SK-N-SH (cell line): ENCODE data around the gene RAD21L1. TPM values are rescaled to one million over a fixed set of nuclear protein-coding genes. Genes with fewer than 3 reads are reported as not detected.

Source experiments
- CTCF ChIA-PET: fragments of 300-600, 350-600 bp; formaldehyde crosslinking; extraction: SDS; loops from one replicate; lab custom pipeline; 2021; lab: Yijun Ruan, JAX
- POLR2A ChIA-PET: fragments of 350-600 bp; sonication (Branson Sonifier 250); formaldehyde crosslinking; extraction: SDS; loops from one replicate; lab custom pipeline; 2020; ENCODE audit warnings: antibody characterized with exemption, inconsistent platforms; lab: Yijun Ruan, JAX
- DNase-seq: peaks from one replicate; pipeline ENCODE4 v3.0.0; 2012
- H2AFZ ChIP-seq: fragments of 200-600 bp; sonication (generic); 2 replicates; pipeline ENCODE4 v1.8.1; 2016; ENCODE audit warnings: antibody characterized with exemption, mild to moderate bottlenecking, low read depth
- H3F3A ChIP-seq: fragments of 200-600 bp; sonication (generic); replicated peaks from 2 replicates; pipeline ENCODE3; 2016; ENCODE audit warnings: antibody characterized with exemption, mild to moderate bottlenecking; ENCODE audit not compliant: insufficient read depth
- H3K27ac ChIP-seq, 2 experiments: fragments of 200-500 bp in 1 of 2; fragments of 200-600 bp in 1 of 2; sonication (Bioruptor generic) in 1 of 2; sonication (generic), shearing (Covaris generic) in 1 of 2; 2 replicates each; pipeline versions ENCODE4 v1.5.1 to v1.6.1; 2014 to 2016; ENCODE audit warnings: low read depth in 2 of 2, inconsistent platforms in 1 of 2, low read length in 1 of 2, mild to moderate bottlenecking in 1 of 2, mixed read lengths in 1 of 2
- H3K27me3 ChIP-seq: fragments of 200-600 bp; sonication (generic), shearing (Covaris generic); 2 replicates; pipeline ENCODE4 v1.6.1; 2016; ENCODE audit warnings: mixed run types; ENCODE audit not compliant: insufficient read depth
- H3K36me3 ChIP-seq, 2 experiments: fragments of 200-500 bp in 1 of 2; fragments of 200-600 bp in 1 of 2; sonication (Bioruptor generic) in 1 of 2; sonication (generic) in 1 of 2; replicated peaks in 1 of 2; 2 replicates each; pipeline versions ENCODE3 to v1.5.1; 2014 to 2016; ENCODE audit warnings: low read length in 1 of 2, mild to moderate bottlenecking in 1 of 2; ENCODE audit not compliant: insufficient read depth in 2 of 2, control insufficient read depth in 1 of 2
- H3K4me1 ChIP-seq, 2 experiments: fragments of 200-500 bp in 1 of 2; fragments of 200-600 bp in 1 of 2; sonication (Bioruptor generic) in 1 of 2; sonication (generic), shearing (Covaris generic) in 1 of 2; 2 replicates each; pipeline versions ENCODE4 v1.5.1 to v1.6.1; 2014 to 2016; ENCODE audit warnings: low read depth in 1 of 2, low read length in 1 of 2, mixed run types in 1 of 2; ENCODE audit not compliant: insufficient read depth in 2 of 2, control insufficient read depth in 1 of 2
- H3K4me2 ChIP-seq: fragments of 200-600 bp; sonication (generic), shearing (Covaris generic); 2 replicates; pipeline ENCODE4 v1.6.1; 2017; ENCODE audit warnings: mixed run types
- H3K4me3 ChIP-seq, 2 experiments: fragments of 200-500 bp in 1 of 2; fragments of 200-600 bp in 1 of 2; sonication (Bioruptor generic) in 1 of 2; sonication (generic), shearing (Covaris generic) in 1 of 2; 2 replicates each; pipeline versions ENCODE4 v1.5.1 to v1.8.1; 2014 to 2016; ENCODE audit warnings: low read depth in 2 of 2, inconsistent platforms in 1 of 2, low read length in 1 of 2, mild to moderate bottlenecking in 1 of 2, mixed read lengths in 1 of 2, moderate library complexity in 1 of 2
- H3K79me2 ChIP-seq: fragments of 200-600 bp; sonication (generic); 2 replicates; pipeline ENCODE4 v1.8.1; 2017; ENCODE audit warnings: mild to moderate bottlenecking; ENCODE audit not compliant: insufficient read depth
- H3K9ac ChIP-seq: fragments of 200-600 bp; sonication (generic); 2 replicates; pipeline ENCODE4 v1.6.1; 2017; ENCODE audit warnings: mixed run types
- H3K9me2 ChIP-seq: fragments of 200-600 bp; sonication (generic); 2 replicates; pipeline ENCODE4 v1.6.1; 2017; ENCODE audit warnings: mixed run types
- H3K9me3 ChIP-seq: fragments of 200-600 bp; sonication (generic); 2 replicates; pipeline ENCODE4 v1.6.1; 2017; ENCODE audit warnings: mixed run types, mild to moderate bottlenecking, moderate library complexity
- H4K20me1 ChIP-seq: fragments of 200-600 bp; sonication (generic); 2 replicates; pipeline ENCODE4 v1.6.1; 2017; ENCODE audit warnings: mild to moderate bottlenecking, mixed run types; ENCODE audit not compliant: insufficient read depth
- CHD2 ChIP-seq: fragments of 150-350 bp; IDR thresholded peaks from 2 replicates; pipeline ENCODE4 v1.6.1; 2018; ENCODE audit warnings: low read length; ENCODE audit not compliant: partially characterized antibody
- CTCF ChIP-seq: fragments of 200-600 bp; sonication (generic); IDR thresholded peaks from 2 replicates; pipeline ENCODE4 v1.6.1; 2017; ENCODE audit warnings: antibody characterized with exemption, mild to moderate bottlenecking, moderate library complexity
- EZH2phosphoT487 ChIP-seq: fragments of 200-600 bp; sonication (generic); IDR thresholded peaks from 2 replicates; pipeline ENCODE4 v1.6.1; 2017; ENCODE audit warnings: low read depth, mixed run types, mild to moderate bottlenecking, antibody characterized with exemption, moderate library complexity, borderline replicate concordance
- FOXJ3 ChIP-seq: sonication (generic); formaldehyde crosslinking; IDR thresholded peaks from 2 replicates; pipeline ENCODE4 v1.5.1; 2020; ENCODE audit warnings: mild to moderate bottlenecking, missing genetic modification reagents
- GATA2 ChIP-seq: sonication (generic); formaldehyde crosslinking; IDR thresholded peaks from 2 replicates; pipeline ENCODE4 v1.5.0; 2020; ENCODE audit warnings: mild to moderate bottlenecking, missing genetic modification reagents
- IRF3 ChIP-seq: fragments of 150-350 bp; IDR thresholded peaks from 2 replicates; pipeline ENCODE4 v1.6.1; 2016; ENCODE audit warnings: mild to moderate bottlenecking, low read depth, low read length
- MEF2A ChIP-seq: IDR thresholded peaks from 2 replicates; pipeline ENCODE4 v1.4.0; 2012; ENCODE audit warnings: low read depth, borderline replicate concordance
- NFIC ChIP-seq: IDR thresholded peaks from 2 replicates; pipeline ENCODE4 v1.4.0; 2012; ENCODE audit warnings: borderline replicate concordance
- REST ChIP-seq: IDR thresholded peaks from 2 replicates; pipeline ENCODE4 v1.6.1; 2012; ENCODE audit warnings: mild to moderate bottlenecking, low read depth, low read length, moderate library complexity
- RXRA ChIP-seq: IDR thresholded peaks from 2 replicates; pipeline ENCODE4 v1.4.0; 2012; ENCODE audit warnings: low read depth, mild to moderate bottlenecking, borderline replicate concordance
- SMC3 ChIP-seq: IDR thresholded peaks from 2 replicates; pipeline ENCODE4 v1.6.1; 2012; ENCODE audit warnings: low read depth, low read length, improper control_type of control experiment
- TAF1 ChIP-seq: IDR thresholded peaks from 2 replicates; pipeline ENCODE4 v1.6.1; 2012; ENCODE audit warnings: low read depth, mild to moderate bottlenecking, low read length, moderate library complexity, borderline replicate concordance
- TCF12 ChIP-seq: IDR thresholded peaks from 2 replicates; pipeline ENCODE4 v1.4.0; 2012
- USF2 ChIP-seq: fragments of 150-350 bp; IDR thresholded peaks from 2 replicates; pipeline ENCODE4 v1.6.1; 2017; ENCODE audit warnings: antibody characterized with exemption, low read length, low read depth, borderline replicate concordance
- ZBTB33 ChIP-seq: IDR thresholded peaks from 2 replicates; pipeline ENCODE4 v1.4.0; 2012; ENCODE audit warnings: low read depth, borderline replicate concordance
- WGBS: methylation state at CpG from one replicate; pipeline ENCODE4 v1.1.6; 2017; ENCODE audit warnings: low lambda C conversion rate; 5-methylcytosine and 5-hydroxymethylcytosine counted together
- polyA plus RNA-seq, 3 experiments: library from polyadenylated mRNA; depleted of rRNA; stranded (reverse); fragments of >200 nt; gene quantifications; 2 replicates each; pipeline ENCODE4 v1.2.3, GENCODE V29; 2012

RAD21L1 gene
- polyA plus RNA-seq, 1 of the 3 experiments (the other 2 are of a cell fraction), result 0.03 TPM

- TF ChIP-seq IRF3 (no peak), TCF12 (no peak), REST (no peak)
Measured at GRCh38 chr20:1255675-1256074, 29.8 kb downstream of the RAD21L1 start (continued).

GRCh38 chr20:1263853-1264252 is 38.0 kb downstream of the RAD21L1 start:
- Histone ChIP-seq H3K4me3 (no peak overlapping the region), H3F3A (peaks cover 3% of the 10 kb centered on the region), H2AFZ (no peak overlapping the region), H3K9me3 (0 out of 2 replicates have a peak, but pooled peaks cover 5% of the 10 kb centered on the region), H3K27ac (no peak overlapping the region; a peak in 1 of 4 replicates), H3K4me1 (peaks cover 4 to 15% of the 10 kb centered on the region in 2 experiments; a peak in 2 of 4 replicates), H3K79me2 (no peaks in the 10 kb centered on the region; the same call in 1 of the 2 replicates), H3K4me2 (no peak overlapping the region), H3K36me3 (no peaks in the 10 kb centered on the region), H3K9ac (no peak overlapping the region), H3K9me2 (no peaks in the 10 kb centered on the region), H3K27me3 (no peaks in the 10 kb centered on the region), H4K20me1 (no peaks in the 10 kb centered on the region)
- ChIA-PET POLR2A (interaction anchor here (0.6 kb wide), 1 partner anchor 873 kb away, joined by 3 read pairs; no protein-coding TSS in a partner anchor), CTCF (no interaction called here)
- 82% methylated on average over 1 of the region's 1 CpG for WGBS
- no peak for DNase-seq
- no peak for TF ChIP-seq CTCF
- no peak for TF ChIP-seq FOXJ3 (CRISPR knock-in tag)
- no peak for TF ChIP-seq TAF1

GRCh38 chr20:1264727-1265126 is 38.9 kb downstream of the RAD21L1 start:
- H3K9me3 ChIP-seq, result 0 out of 2 replicates have a peak, but pooled peaks cover 5% of the 10 kb centered on the region
- H3K9me2 ChIP-seq, result no peaks in the 10 kb centered on the region
- H3K4me2 ChIP-seq, result no peak overlapping the region
- no peak for DNase-seq
- no peaks in the 10 kb centered on the region for H4K20me1 ChIP-seq
- H3K79me2 ChIP-seq, result no peaks in the 10 kb centered on the region; the same call in 1 of the 2 replicates
- CTCF ChIA-PET, result interaction anchor here (1.0 kb wide), 1 partner anchor 39 kb away, joined by 3 read pairs; the partner anchor contains the start of gene RAD21L1
- H3K4me1 ChIP-seq, result peaks cover 4 to 15% of the 10 kb centered on the region in 2 experiments; a peak in 2 of 4 replicates
- H3K36me3 ChIP-seq, result no peaks in the 10 kb centered on the region
- 0 out of 2 replicates have a peak overlapping the region, but pooled peaks have one; percentile 85 for H2AFZ ChIP-seq
- peaks cover 3% of the 10 kb centered on the region for H3F3A ChIP-seq
- POLR2A ChIA-PET, result no interaction called here
- no peak overlapping the region for H3K9ac ChIP-seq
- WGBS, result 96% methylated on average over 2 of the region's 2 CpGs
- H3K4me3 ChIP-seq, result no peak overlapping the region
- H3K27me3 ChIP-seq, result no peaks in the 10 kb centered on the region
- H3K27ac ChIP-seq, result no peak overlapping the region
- no peak for TF ChIP-seq CHD2
- TF ChIP-seq RXRA, result no peak
- TF ChIP-seq USF2, result no peak
- no peak for TF ChIP-seq MEF2A
- TF ChIP-seq SMC3, result no peak
- no peak for TF ChIP-seq NFIC
- TF ChIP-seq ZBTB33, result no peak
- TF ChIP-seq EZH2phosphoT487, result no peak
- no peak for TF ChIP-seq GATA2
